ENCODE results near the gene TMEM248. TPM values are rescaled to one million over a fixed set of nuclear protein-coding genes. Genes with fewer than 3 reads are reported as not detected.

TMEM248 gene, protein sequence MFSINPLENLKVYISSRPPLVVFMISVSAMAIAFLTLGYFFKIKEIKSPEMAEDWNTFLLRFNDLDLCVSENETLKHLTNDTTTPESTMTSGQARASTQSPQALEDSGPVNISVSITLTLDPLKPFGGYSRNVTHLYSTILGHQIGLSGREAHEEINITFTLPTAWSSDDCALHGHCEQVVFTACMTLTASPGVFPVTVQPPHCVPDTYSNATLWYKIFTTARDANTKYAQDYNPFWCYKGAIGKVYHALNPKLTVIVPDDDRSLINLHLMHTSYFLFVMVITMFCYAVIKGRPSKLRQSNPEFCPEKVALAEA
- total RNA-seq (2022; extraction: Qiagen RNA extraction; ENCODE audit: low read depth): 82.1 to 96.9 TPM (median 89.7 TPM) in 5 replicates

DNA sequence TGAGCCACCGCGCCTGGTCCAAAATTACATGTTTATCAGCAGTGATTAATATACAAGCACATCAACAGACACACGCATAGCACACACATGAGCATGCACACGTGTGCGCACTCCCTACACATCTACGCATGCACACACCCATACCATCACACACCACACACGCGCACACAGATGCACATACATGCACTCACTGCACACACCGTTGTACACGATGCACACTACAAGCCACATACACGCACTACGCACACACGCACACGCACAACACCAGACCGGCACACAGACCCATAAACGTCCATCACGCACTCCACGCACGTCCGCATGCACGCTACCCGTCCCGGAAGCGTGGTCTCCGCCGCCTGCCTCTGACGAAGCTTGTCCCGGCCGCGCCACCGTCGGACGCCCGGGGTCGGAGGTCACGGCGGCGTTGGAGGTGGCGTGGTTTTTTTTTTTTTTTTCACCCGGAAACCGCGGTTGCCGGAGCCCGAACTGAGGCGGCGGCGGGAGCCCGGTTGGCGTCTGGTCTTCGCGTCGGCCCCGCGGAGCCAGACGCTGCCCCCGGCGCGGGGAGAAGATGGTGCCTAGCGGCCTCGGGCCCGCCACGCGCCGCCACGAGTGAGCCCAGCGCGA, at the start of gene TMEM248:
Gene TMEM248 (plus strand): TSS at position 457 of the 627 bp plus-strand sequence. CDS start 20,641 bp downstream, outside the sequence.

DNA sequence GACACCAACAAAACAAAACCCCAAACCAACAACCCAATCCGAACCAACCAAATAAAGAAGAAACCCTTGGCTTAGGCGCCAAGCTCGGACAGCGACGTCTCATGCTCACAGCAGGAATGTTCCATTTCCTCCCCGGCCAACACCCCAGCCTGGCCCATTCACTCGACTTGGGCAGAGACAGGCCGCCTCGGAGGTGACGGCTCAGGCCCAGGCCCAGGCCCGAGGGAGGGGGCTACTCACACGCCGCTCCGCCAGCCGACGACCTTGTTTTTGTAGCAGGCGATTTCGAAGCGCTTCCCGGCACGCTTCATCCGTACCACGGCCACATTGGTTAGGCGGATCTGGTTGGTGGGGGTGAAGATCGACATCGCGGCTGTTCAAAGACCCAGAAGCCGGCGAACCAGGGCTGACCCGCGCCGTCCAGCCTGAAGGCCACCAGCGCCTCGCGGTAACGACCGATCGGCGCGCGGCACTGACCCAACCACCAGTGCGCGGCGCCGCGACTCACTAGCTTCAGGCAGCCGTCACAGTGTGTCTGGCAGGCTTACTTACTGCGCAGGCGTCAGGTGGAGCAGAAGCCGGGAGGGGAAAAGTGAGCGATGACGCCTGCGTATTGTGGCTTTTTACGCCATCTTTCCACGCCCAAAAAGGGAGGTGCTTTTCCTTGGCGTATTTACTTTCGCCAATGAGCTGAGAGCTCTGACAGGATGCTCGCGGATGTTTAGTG, 74.2 kb downstream of the TMEM248 start, which contains the start of gene SBDS:
Gene SBDS (minus strand): TSS at position 537 of the 727 bp plus-strand sequence. CDS start 169 bp downstream, at position 368.

DNA sequence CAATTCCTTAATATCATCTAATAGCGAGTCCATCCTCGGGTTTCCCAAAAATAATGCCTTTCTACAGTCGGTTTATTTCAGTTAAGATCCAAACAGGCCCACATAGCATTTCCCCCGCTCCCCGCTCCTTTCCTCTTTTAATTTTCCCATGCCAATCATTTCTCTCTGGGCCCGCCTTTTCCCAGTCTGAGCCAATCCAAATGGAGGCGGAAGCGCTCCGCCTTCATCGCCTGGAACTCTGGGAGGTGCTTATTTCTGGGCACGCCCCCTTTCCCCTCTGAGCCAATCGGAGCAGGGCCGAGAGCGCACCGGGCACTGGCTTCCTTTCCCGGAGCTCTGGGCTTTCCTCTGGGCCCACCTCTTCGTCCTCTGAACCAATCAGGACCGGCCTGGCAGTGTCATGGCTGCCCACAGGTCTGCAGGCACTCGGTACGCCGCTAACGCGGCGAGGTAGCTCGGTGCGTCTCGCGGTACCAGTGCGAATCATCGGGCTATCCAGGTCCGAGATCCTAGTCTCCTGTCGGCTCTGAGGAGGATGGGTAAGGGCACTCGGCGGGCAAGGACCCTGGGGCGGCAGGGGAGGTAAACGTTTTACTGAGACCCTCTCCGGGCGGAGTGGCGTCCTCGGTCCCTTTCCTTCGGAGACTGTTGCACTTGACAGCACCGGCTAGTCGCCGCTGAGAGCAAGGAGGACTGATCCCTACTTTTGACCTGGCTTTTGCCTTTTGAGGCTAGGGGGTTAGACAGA, 75.6 kb downstream of the TMEM248 start, which contains the start of gene TYW1:
Gene TYW1 (plus strand): TSS at position 390 of the 748 bp plus-strand sequence. CDS start 146 bp downstream, at position 536.

Other genes with a start within 250 kb of the TMEM248 start
- 22.9 to 32.6 TPM (median 24.6 TPM) in 5 replicates for gene RABGEF1, start 180.5 kb upstream of the TMEM248 start, total RNA-seq (2022; extraction: Qiagen RNA extraction; ENCODE audit: low read depth)
- 99.6 to 117 TPM (median 104 TPM) in 5 replicates for gene SBDS, start 74.4 kb downstream of the TMEM248 start, total RNA-seq (2022; extraction: Qiagen RNA extraction; ENCODE audit: low read depth)
- gene TYW1, start 75.6 kb downstream of the TMEM248 start, total RNA-seq (2022; extraction: Qiagen RNA extraction; ENCODE audit: low read depth): 15.3 to 17.4 TPM (median 16.0 TPM) in 5 replicates

All from A549 treated with CpdA at 1 μM for 4 hours (cell line).